Activated CD8-positive, alpha-beta memory T cell treated with anti-CD3 and anti-CD28 coated beads for 36 hours (primary cell): ENCODE results near the gene SART3. TPM values are rescaled to one million over a fixed set of nuclear protein-coding genes. Genes with fewer than 3 reads are reported as not detected.

Experiments used
- CTCF ChIA-PET: fragments of 350-600 bp; sonication (Branson Sonifier 250); formaldehyde crosslinking; loops from one replicate; lab custom pipeline; 2021; ENCODE audit warnings: antibody characterized with exemption; lab: Charles Lee
- POLR2A ChIA-PET: fragments of 350-600 bp; sonication (Branson Sonifier 250); formaldehyde crosslinking; loops from one replicate; lab custom pipeline; 2021; ENCODE audit warnings: antibody characterized with exemption; lab: Charles Lee
- total RNA-seq, 2 experiments: library from RNA; stranded (reverse); gene quantifications; one replicate each; pipeline ENCODE4 v1.2.3, GENCODE V29; 2021

The SART3 gene
- total RNA-seq, 2 experiments from 2014 or later = 88.1 to 89.0 TPM

DNA sequence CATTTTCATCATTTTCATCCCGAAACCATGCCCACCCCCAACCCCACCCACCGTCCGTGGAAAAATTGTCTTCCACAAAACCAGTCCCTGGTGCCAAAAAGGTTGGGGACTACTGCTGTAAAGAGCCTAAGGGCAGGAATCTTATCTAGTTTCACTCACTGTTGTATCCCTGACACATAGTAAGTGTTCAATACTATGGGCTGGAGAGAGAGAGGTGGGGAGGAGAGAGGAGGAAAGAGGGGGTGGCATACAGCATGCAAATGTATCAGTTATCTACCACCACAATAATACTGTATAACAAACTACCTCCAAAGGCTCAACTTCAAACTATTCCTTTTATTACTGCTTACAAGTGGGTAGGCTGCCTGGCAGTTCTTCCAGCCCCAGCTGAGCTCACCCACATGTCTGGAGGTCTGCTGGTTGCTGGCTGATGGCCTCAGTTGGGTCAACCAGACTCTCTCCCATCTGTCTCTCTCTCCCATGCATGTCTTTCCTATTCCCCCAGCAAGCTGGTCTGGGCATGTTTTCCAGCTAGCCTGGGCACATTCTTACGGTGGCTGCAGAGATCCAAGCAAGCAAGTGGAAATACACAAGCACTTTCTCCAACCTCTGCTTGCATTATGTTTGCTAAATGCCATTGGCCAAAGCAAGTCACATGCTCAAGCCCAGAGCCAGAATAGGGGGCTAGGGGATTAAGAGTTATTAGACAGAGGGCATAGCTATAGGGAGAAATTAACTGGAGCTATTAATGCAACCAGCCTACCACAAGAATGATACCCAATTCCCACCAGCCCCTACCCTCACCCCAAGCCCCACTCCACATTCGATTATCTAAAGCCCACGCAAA is 77.5 kb downstream of the SART3 start:
- POLR2A ChIA-PET = no interaction called here
- CTCF ChIA-PET = no interaction called here

DNA sequence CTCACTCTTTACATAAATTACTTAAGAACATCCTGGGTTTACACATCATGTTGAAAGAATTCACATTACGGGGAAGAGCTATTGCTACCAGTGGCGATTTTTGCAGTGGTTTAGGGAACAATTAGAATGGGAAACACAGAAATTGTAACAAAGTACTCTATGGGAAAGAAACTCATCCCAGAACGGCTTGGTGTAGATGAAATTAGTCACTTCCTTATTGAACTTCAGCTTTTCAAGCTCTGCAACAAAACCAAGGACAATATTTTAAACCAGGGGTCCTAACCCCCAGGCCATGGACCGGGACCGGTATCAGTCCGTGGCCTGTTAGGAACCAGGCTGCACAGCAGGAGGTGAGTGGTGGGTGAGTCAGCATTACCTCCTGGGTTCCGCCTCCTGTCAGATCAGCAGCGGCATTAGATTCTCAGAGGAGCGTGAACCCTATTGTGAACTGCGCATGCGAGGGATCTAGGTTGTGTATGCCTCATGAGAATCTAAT is 78.2 kb downstream of the SART3 start:
- CTCF ChIA-PET = no interaction called here

DNA sequence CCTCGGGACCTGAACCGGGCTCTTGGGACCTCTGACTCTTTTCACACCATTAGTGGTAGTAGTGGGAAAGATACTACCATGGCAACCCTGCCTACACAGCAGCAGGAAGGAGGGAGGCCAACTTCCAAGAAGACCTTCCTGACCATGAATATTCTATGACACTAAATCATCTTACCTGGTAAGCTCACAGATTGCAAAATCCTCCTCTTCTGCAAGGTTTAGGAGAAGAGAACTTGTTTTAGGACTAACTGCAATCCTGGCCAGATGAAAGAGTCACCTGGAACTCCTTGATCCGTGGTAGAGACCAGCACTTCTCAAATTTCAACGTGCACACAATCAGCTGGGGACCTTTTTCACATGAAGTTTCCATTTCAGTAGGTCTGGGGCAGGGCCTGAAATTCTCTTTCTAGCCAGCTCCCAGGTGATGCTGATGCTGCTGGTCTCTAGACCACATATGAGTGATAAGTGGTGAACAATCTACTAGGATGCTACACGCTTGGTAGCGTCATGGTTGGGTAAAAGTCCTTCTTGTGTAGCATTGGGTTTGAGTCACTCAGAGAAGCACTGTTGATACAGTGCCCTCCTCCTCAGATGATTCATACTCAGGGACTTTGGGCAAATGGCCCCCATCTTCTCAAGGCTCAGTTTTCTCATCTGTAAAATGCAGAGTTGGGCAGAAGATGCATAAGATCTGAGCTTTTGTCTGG is 81.5 kb downstream of the SART3 start:
- CTCF ChIA-PET = no interaction called here
- POLR2A ChIA-PET = no interaction called here

More for the DNA sequence above, 78.2 kb downstream of the SART3 start:
- POLR2A ChIA-PET = no interaction called here

DNA sequence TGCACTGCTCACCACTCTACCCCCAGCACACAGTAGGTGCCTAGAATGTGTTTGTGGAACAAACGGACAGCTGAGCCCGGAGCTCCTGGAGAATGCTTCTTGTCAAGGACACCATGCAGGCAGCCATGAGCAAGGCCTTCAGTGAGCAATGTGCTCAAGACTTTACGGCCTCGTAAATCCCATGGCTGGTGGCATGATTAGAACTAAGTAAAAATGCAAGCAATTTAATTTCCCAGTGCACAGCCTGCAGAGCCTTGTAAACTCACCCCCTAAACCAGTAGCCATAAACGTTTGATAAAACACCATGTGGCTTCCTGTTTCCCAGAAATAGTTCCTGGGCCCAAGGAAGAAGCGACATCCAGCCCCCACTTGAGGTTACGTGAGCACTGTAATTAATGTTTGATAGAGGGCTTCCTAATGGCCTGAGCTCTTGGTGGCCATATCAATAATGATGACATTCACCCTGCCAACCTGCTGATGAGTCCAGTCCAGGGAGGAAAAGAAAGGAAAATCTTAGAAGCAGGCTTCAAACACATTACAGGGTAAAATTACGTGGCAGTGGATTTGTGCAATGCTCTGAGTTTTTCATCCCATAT is 82.3 kb downstream of the SART3 start:
- POLR2A ChIA-PET = no interaction called here
- CTCF ChIA-PET = no interaction called here

DNA sequence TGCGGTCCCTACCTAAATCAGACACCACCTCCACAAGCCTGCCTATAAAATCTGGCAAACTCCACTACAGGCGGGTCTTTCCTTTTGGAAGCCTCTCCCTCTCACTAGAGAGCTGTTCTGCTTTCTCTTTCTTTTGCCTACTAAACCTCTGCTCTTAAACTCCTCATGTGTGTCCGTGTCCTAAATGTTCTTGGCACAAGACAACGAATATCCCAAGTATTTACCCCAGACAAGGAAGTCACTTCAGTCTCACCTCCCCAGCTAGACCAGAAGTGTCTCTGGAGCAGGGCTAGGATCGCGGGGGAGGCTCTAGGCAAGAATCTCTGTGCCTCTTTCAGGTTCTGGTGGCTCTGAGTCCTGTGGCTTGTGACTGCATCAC is 83.1 kb downstream of the SART3 start:
- ChIA-PET POLR2A (no interaction called here), CTCF (no interaction called here)

DNA sequence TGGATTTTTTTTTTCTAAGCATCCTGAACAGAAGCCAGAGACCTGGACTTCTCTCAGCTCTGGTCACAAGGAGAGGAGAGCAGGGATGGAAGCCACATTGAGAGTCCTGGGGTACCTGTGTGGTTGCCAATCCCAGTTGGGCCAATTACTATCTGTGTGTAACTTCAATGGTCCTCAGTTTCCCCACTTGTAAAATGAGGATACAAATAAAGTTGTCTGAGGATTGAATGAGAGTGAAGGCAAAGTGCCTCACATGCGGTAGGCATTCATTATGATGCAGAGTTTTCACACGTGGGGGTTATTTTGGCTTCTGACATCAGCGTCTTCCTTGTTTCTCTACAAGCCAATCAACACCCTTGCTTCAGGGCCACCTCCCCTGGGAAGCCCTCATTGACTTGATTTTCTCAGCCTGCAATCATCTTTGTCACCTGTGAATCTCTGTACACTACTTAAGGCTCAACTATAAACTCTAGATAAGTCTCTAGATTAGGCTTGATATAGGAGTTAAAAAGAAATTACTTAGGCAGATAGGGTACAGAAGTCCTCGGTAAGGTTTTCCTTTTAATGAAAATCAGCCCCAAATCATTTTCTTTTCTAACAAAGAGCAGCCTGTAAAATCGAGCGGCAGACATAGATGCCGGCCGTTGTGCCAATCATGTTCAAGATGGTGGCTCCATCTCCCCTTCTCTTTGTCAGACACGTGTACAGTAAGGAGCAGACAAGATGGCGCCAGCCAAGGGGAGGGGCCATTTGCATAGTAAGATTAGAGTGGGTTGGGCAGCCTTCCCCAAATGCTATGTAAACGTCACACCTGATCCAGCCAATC is 83.7 kb downstream of the SART3 start:
- POLR2A ChIA-PET = no interaction called here
- CTCF ChIA-PET = no interaction called here

DNA sequence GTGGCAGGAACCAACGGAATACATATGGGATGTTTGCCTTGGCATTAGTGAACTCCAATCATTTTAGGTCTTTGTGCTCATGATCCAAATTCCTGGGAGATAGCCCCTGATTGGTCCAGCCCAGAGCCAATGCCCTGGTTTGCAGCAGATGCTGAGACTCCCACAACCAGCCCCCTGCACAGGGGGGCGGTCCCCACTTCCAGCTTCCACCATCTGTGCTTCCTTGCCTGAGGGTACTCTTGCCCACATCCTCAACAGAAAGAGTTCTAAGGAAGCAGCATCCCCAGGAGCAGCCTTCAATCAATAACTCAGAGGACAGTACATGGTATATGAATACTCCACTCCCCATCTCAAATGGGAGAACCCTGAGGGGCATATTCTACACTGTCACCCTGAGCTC is 85.6 kb downstream of the SART3 start:
- CTCF ChIA-PET = no interaction called here
- POLR2A ChIA-PET = no interaction called here

DNA sequence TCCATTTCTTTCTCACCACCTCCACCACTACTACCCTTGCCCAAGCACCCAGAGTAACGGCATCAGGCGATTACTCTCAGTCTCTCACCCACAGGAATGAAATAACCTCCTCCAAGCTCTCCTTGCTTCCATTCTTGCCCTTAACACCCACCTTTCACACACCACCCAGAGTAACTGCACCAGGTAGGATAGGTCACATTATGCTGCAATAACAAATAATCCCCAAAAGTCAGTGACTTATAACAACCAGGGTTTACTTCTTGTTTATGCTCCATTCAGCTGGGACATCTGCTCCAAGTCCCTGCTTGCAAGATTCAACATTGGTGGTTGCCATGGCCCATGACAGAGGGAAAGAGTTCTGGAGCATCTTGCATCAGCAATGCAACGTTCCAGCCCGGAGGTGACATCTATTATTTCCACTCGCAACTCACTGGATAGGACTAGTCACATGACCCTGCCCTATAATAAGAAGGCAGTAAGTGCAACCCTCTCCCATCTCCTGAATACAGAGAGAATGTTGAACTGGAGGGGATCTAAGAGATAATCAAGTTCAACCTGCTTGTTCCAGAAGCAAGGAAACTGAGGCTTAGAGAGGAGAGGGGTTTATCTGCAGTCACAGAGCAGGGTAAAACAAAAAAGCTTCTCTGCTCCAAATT is 87.4 kb downstream of the SART3 start:
- ChIA-PET POLR2A (no interaction called here), CTCF (no interaction called here)

Other genes with a start within 250 kb of the SART3 start
- gene CMKLR1, start 221.9 kb downstream of the SART3 start, total RNA-seq = not detected
- gene FICD, start 45.9 kb downstream of the SART3 start, total RNA-seq = 1 to 10 TPM; 4.1 to 4.5 TPM
- gene ISCU, start 1.4 kb upstream of the SART3 start, total RNA-seq = 10 to 100 TPM; 91.4 to 92.1 TPM
- not detected for gene TMEM119, start 36.9 kb upstream of the SART3 start, total RNA-seq
- 10 to 100 TPM; 26.8 to 28.8 TPM for gene SELPLG, start 72.7 kb upstream of the SART3 start, total RNA-seq
- gene CORO1C, start 170.3 kb upstream of the SART3 start, total RNA-seq = 10 to 100 TPM; 71.0 to 78.7 TPM